HG03558 (cell line): ENCODE measurements around the gene DOCK9.
"Not testable (repeated sequence)": the region's sequence is repeated elsewhere in the genome, so short reads cannot be mapped to it uniquely, and the experiment has no call there.

ENCODE experiments used
- ATAC-seq: cut with Tn5 transposase; IDR thresholded peaks from one replicate; pipeline ENCODE4 v1.9.1; 2021; ENCODE audit warnings: moderate number of reproducible peaks; ENCODE audit not compliant: unreplicated experiment; ENCODE audit errors: extremely low read depth

DOCK9 gene

DNA sequence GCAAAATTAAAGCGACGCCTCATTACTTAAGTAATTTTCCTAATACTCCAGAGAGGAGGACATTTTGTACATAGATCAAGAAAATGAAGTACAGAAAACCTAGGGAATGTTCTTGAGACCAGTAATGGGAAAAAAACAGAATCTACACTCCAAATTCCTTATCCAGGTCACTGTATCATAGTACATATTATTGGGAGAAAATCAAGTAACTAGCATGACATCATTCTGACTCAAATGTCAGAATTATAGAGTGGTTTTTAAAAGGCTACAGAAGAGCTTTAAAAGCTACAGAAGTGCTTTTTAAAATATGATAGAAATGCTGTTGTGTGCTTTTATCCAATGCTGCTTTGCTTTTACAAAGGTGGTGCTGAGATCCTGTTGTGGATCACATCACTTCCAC, 139.1 kb downstream of the DOCK9 start:
- ATAC-seq = no peak

DNA sequence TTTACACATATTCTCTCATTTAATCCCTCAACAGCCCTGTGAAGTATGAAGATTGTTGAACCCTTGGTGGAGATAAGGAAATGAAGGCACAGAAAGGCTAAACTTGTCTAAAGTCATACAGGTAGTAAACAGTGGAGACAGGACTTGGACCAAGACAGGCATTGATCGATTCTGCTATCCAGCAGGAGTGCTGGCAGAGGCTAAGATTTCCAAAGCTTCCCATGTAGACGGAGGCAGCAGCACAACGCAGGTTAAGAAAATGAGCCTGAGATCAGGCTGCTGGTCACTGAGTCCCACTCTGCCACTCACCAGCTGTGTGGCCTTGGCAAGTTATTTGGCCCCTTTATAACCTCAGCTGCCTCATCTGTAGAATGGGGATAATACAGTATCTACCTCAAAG, 140.0 kb downstream of the DOCK9 start:
- ATAC-seq = no peak

DNA sequence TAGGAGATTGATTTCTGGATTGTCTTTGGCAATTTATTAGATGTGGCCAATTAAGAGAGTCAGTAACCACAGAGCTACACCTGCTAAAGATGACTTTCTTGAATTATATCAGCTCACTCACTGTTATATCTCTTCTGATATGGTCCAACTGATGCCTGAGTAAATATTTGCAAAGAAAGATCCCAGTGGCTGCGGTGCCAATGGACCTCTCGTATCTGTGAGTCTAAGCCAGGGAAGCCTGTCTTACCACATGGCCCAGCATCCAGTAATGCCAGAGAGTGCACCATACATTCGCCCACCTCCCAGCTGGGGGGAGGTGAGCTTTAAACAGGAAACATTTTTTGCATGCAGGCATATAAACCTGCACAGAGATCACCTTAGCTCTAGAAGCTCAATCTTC, 142.7 kb downstream of the DOCK9 start:
- no peak for ATAC-seq

DNA sequence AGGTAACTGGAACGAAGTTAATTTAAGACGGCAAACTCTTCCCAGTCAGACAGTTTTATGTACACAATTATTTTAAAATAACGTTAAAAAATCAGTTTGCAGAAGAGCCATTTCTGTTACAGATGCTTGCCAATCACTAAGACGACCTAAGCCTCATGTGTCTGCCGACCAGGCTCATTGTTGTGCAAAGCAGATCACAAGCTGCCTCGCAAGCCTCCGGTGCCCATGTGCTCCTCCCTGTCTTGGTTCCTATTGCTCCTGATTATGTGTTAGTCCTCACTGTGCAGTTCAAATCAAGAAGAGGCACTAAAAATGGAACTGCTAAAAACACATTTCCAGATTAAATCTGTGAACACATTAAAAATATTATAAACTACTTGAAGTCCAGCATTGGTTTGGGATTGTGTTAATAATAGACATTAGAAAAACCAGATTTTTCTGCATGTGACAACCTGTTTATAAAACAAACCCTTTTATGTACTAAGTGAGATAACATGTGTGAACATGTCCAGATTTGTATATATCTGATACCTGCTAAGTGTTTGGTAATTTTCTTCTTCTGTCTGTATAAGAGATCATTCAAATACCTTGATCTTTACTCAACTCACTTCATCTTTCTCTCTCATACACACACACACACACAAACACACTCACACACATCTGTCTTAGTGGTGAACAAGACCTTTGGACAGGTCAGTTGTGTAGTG, 143.5 kb downstream of the DOCK9 start:
- no peak for ATAC-seq

DNA sequence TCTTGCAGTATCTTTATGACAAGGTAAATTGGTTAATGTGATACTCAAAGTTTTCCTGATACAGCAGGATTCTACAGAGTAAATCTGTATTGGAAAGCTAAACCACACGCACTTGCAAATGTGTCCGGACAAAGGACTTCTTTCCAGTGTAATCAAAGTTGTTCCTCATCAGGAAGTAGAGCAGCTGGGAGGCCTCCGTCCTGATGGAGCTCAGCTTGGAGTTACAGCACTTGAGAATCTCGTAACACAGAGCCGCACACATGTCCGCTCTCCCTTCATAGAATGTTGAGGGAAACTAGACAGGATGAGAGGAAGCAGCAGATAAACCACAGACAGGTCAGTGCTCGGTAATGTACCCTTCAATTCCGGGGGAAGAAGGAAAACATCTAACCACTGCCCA, 146.6 kb downstream of the DOCK9 start:
- no peak for ATAC-seq

DNA sequence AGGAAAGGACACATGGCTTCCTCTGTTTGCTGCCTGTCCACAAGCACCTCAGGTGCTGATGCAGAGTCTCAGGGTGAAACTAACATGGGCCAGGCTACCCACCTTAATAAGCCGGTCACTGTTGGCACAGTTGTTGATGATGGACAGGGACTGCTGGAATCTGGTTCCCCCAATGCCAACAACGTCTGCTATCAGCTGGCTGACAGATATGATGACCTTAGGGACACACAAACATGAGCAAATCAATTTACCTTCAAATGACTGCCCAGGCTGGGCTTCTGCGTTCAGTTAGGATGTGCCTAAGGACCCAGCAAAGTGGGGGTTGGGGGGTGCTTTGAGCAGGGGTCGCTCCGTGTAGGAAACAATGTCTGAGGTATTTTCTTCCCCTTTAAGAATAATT, 148.3 kb downstream of the DOCK9 start:
- ATAC-seq = no peak

DNA sequence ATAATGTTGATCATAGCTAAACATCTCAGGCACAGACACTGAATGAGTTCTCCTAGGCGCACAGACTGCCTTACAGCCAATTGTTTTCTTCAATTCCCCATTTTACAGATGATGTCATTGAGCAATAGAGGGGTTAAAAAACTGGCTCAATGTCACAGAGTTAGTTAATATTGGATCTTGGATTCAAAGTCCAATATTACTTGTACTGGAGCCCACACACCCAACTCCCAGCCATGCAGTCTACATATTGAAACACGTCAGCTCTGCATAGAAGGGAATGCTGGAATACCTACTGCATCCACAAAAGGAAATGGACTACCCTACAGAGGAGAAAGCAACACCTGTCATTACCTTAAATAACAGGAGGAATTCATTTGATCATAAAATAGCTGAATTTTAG, 149.2 kb downstream of the DOCK9 start:
- ATAC-seq = no peak

DNA sequence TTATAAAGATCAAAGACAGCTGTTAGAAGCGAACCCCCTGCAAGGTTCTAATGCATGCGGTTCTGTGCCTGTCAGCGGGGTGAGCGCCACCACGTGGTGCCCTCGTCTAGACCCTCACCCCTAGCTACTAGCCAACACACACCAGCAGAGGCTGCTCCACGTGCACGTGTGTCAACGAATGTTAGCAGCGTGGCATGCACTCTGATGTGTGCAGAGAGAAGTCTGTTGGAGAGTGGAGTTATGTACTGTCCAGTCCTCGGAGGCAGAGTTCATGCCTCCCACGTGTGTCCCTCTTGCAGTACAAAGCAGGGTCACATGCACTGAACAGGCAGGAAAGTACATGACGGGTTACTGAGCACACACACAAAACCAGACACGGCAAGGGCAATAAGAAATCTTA, 150.4 kb downstream of the DOCK9 start:
- ATAC-seq = no peak

DNA sequence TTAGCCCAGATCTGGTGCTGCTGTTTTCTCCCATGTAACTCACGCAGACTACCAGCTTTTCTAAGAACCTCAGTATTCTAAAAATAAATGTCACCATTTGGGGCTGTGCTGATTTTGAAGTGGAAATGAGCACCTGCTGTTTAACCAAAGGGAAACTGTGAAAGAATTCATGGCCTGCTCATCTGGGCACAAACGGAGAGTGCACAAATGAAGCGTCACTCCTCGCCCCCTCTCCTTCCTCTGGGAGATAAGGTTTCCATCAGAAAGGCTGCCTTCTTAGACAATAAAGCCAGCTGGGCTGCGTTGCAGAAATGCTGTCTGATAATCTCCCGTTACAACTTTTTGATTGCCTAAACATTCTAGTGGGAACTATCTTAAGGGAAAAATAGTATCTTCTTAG, 151.7 kb downstream of the DOCK9 start:
- no peak for ATAC-seq

DNA sequence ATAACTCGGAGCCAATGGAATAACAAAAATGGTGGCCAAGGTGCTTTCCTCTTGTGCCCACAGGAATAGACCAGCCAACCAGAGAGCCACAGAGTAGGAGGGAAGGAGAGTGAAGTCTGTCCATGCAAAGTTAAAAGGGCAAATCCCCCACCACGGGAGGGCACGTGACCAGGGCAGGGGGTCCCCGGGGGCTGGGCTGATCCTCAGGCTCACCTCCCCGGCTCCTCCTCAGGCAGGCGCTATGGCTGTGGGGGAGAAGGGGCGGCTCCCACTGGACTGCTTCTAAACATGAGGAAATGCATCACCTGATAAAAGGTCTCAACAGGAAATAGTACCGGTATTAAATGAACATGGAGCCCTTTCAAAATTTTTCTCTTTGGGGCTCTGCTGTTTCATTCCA, 152.2 kb downstream of the DOCK9 start:
- no peak for ATAC-seq

DNA sequence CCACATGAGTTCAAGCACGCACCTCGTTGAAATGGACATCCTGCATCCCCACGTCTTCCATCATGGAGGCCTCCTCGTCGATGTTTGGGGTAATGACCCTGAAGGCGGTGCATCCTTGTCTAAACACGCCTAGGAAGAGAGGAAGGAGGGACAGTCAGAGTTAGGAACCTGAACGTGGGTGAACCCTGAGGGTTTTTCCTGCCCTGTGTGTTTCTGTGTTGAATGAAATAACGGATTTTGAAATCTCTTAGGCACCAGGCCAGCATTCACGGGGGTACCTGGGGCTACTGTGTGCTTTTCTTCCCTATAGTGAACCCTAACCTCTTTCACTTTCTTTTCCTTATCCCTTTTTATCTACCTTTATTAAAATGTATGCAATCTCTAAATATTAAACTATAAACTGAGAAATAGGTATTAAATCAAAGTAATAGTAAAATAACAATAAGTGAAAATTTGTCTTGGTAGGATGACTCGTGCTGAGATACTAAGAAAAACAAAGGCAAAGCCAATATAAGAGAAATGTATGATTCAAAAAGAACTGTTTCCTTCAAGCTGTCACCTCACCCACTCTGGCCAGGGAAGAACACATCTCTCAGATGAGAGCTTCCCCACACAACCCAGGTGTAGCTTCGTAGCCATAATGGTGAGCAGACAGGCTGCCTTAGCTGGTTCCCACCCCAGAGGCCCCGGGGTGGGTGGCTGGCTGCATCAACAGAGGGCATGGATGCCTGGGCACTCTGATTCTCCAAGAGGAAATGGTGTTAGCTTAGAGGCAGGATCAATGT, 153.3 kb downstream of the DOCK9 start:
- ATAC-seq = no peak

DNA sequence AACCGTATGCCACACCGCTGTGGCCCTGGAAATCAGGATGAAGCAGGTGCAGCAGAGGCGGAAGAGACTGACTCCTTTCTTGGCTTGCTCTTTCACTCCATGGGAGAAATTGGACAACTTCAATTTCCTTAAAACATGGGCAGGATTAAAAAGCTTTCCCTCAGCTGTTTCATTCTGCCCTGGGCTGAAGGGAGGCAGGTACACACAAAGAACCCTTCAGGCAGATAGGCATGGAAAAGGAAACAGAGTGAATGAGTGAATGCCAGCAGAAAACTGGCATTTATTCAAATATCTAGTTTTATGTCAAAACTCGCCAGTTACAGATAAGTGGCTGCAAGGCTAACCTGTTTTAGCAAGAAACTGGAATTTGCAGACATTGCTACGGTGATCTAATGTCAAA, 154.4 kb downstream of the DOCK9 start:
- no peak for ATAC-seq

DNA sequence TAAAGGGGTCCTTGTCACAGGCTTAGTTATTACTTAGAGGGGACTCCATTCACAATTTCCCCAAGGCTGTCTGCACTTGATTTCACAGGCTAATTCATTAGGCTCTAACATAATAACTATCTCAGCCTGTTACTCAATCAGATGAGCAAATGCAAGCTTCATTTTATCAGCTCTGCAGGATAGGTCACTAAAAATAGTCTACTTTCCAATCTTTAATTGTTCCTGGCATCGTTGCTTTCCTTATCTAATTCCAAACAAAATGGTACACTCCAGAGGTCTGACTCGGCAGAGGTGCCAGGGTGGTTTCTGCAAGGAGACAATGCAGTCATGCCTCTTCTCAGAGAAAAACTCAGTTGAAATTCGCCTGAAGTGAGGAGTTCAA, 155.6 kb downstream of the DOCK9 start:
- ATAC-seq = no peak

DNA sequence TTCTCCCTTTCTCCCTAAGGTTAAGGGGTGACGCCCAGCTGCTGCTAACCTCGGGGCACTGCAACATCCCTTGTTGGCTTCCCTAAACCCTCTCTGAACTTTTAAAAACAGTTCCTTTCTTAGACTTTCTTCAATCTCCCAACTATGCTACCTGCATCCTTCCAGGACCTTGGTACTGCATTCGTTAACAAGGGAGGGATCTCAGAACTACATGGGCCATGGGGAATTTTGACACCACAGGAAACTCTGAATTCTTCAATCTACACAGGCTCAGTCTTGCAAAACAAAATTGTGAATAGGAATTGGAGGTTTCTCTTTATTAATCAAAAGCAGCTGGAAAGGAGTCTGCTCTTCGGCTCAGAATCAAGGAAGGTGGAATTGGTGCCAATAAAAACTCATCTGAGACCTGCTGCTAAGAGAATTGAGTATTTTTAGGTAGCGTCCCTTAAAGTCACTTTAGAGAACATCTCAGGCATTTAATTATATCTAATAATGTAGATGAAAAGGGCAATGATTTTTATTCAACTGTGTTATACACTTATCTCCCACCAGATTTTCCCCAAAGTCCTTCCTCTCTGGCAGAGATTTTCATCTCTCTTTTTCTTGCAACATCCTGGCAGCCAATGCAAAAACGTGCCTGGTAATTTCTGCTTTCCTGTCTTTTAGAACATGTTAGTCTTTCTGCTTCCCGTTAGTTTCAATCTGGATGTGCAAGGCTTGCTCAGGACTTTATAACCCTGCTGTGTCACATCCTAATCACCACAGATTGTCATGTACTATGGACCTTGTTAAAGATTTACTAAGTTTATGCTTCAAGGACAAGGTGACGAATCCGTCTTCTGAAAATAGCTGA, 156.3 kb downstream of the DOCK9 start:
- ATAC-seq = no peak

DNA sequence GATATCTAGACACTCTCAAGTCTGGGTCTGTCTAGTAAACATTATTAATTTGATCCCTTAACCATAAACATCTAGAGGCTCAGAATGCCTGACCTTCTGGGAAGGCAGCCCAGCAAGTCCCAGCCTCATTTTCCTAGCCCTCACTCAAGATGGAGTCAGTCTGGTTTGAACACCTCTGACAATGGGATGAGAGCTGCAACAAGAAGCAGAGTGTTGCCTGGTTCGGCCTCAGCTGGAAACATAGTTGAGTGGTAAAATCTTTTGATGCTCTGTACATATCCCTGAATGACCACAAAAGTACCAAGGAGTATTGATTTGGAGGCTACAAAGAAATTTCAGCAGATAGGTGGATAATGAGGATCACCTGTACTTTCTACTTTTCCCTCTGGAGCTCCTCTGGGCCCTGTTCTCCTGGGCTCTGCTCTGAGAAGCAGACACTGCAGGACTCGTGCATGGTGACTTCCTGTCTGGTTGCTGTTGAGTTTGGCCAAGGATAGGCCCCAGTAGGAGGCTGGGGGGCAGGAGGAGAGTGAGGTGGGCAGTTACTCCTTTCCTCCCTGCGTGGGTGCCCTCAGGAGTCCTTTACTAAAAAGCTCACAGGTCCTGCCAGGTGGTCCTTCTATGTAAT, 157.0 kb downstream of the DOCK9 start:
- ATAC-seq = no peak

DNA sequence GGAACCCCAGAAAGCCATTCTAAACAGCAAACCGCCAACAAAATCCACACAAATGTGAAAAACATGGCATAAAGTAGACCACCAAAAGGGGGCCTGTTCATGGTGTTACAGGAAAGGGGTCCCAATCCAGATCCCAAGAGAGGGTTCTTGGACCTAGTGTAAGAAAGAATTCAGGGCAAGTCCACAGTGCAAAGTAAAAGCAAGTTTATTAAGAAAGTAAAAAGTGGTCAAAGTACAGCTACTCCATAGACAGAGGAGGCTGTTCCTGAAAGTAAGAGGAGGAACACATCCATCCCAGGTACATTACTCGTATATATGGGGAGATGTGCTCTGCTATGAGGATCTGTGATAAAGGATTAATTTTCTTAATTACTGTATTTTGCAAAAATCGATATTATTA, 157.6 kb downstream of the DOCK9 start:
- no peak for ATAC-seq

DNA sequence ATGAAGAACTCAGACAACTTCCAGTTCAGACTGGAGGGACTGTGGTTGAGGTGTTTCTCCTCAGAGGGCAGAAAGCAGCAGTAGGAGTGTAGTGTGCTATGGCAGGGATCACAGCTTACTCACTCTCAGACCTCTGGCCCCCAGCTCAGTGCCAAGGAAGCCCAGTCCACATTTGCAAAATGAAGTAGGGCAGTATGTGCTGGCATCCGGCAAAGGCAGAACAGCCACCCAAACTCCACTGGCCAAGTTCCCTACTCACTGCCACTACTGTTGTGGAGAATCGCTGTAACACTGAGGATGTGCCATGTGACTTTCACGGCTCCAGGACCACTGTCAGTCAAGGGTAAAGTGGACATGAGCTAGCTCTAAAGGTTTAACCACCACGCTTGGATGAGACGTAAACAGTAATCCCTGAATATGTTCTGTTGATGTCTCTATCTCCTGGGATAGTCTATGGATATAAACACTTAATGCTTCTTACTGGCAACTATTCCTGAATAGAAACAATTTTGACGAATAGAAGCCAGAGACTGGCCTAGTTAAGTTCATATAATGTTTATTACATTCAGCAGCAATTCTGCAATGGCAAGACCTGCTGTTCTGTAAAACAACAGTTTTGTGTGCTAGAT, 158.4 kb downstream of the DOCK9 start:
- ATAC-seq = no peak

DNA sequence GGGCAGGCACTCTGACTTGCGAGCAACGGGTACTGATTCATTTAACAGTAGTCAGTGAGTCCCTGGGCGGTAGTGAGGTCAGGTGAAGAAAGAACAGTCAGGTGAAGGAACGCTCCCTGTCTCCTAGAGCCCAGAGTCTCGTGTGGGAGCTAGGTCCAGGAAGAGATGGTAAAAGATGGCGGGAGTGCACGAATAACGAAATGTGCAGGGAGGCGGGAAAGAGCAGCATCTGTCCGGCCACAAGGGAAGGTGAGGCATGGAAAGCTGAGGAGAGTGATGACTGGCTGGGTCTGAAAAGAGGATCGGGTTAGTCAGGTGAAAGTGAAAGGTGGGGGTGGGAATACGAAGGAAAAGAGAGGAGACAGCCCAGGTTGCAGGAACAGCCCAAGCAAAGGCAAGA, 161.5 kb downstream of the DOCK9 start:
- ATAC-seq = no peak

DNA sequence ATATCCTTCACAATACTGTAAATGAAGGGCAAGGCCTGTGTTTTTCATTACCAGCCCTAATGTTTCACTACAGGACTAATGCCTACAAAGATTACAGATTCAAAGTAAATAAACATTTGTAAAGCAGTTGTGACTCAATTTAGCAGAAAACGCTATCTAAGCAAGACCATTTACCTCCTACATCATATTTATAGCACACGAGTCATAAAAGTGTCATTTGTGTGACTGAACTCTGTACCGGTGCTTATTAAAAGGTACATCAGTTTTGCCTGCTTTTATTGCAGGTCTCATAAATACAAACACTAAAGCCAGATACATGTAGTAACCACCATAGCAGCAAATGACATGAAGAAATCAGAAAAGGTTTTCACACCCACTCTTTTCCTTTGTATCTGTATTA, 163.9 kb downstream of the DOCK9 start:
- no peak for ATAC-seq

DNA sequence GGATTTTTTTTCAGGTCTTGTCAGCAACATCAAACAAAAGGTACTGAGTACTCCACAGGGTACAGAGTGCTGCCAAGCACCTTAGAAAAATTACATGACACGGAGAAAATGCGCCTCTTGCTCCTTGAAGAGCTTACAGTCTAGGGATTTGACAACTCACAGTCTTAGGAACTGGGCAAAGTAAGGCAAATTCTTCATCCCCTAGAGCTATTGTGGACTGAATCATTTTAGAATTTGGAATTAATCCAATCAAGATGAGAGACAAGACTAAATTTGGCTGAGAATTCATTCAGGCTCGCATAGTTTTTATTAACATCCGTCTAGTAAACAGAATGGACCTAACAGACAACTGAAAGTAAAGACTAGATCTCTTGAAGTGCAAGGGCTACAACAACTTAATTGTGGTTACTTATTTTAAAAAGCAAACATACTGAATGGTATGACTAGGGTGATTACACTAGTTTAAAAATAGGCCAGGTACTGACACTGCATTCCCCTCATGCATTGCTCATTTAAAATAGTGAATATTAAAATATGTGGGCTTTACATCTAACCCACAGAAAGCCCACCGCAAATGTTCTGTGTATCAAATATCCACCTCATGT, 165.6 kb downstream of the DOCK9 start:
- not testable (repeated sequence) for ATAC-seq
